CD14-positive monocyte (primary cell): ENCODE data around the gene ALKBH8. TPM values are rescaled to one million over a fixed set of nuclear protein-coding genes. Genes with fewer than 3 reads are reported as not detected.
A peak's percentile ranks its signal among the peaks of the same experiment; 100 is the strongest.

ENCODE experiments used
- DNase-seq, 3 donors: peaks; one replicate each; pipeline ENCODE4 v3.0.0-alpha.2; 2011 to 2022
- H2AFZ ChIP-seq: 2 replicates; pipeline ENCODE4 v1.6.0; 2012; ENCODE audit warnings: mild to moderate bottlenecking, low read depth, low read length, inconsistent platforms; ENCODE audit not compliant: insufficient read depth, poor library complexity, severe bottlenecking
- H3K27ac ChIP-seq, 2 donors: 1 replicate in 1 of 2; 2 replicates in 1 of 2; pipeline ENCODE4 v1.5.1; 2012 to 2013; ENCODE audit warnings: low read length in 2 of 2, control low read depth in 1 of 2, inconsistent platforms in 1 of 2, low read depth in 1 of 2, mild to moderate bottlenecking in 1 of 2
- H3K27me3 ChIP-seq, 2 donors: one replicate each; pipeline versions ENCODE4 v1.6.0 to v1.6.1; 2011 to 2013; ENCODE audit warnings: low read length in 2 of 2; ENCODE audit not compliant: control insufficient read depth in 2 of 2, insufficient read depth in 2 of 2
- H3K36me3 ChIP-seq, 2 donors: replicated peaks in 1 of 2; 1 replicate in 1 of 2; 2 replicates in 1 of 2; pipeline versions ENCODE4 v1.5.1 to v1.6.1; 2012 to 2013; ENCODE audit warnings: low read length in 2 of 2, control low read depth in 1 of 2, inconsistent platforms in 1 of 2, mild to moderate bottlenecking in 1 of 2; ENCODE audit not compliant: insufficient read depth in 2 of 2, control insufficient read depth in 1 of 2
- H3K4me1 ChIP-seq, 2 donors: 1 replicate in 1 of 2; 2 replicates in 1 of 2; pipeline versions ENCODE4 v1.5.1 to v1.6.1; 2012 to 2013; ENCODE audit warnings: low read length in 2 of 2, control low read depth in 1 of 2, inconsistent platforms in 1 of 2, mild to moderate bottlenecking in 1 of 2, moderate library complexity in 1 of 2; ENCODE audit not compliant: insufficient read depth in 2 of 2, control insufficient read depth in 1 of 2
- H3K4me2 ChIP-seq: replicated peaks from 2 replicates; pipeline ENCODE3; 2012; ENCODE audit warnings: low read length, moderate library complexity, mild to moderate bottlenecking; ENCODE audit not compliant: poor library complexity, severe bottlenecking; ENCODE audit errors: extremely low read depth
- H3K4me3 ChIP-seq, 3 experiments: fragments of 200-600 bp in 1 of 3; sonication (generic) in 1 of 3; replicated peaks in 1 of 3; 1 replicate in 2 of 3; 2 replicates in 1 of 3; pipeline ENCODE4 v1.5.1; 2011 to 2013; ENCODE audit warnings: low read length in 3 of 3, mild to moderate bottlenecking in 3 of 3, control low read depth in 2 of 3, low read depth in 2 of 3, inconsistent platforms in 1 of 3, moderate library complexity in 1 of 3
- H3K79me2 ChIP-seq: 2 replicates; pipeline ENCODE4 v1.6.0; 2012; ENCODE audit warnings: mild to moderate bottlenecking, control low read depth, inconsistent platforms, low read length, moderate library complexity; ENCODE audit not compliant: insufficient read depth
- H3K9ac ChIP-seq: 2 replicates; pipeline ENCODE4 v1.6.0; 2017; ENCODE audit warnings: low read length, mild to moderate bottlenecking; ENCODE audit not compliant: insufficient read depth, poor library complexity, severe bottlenecking
- H3K9me3 ChIP-seq, 2 donors: replicated peaks in 1 of 2; 1 replicate in 1 of 2; 2 replicates in 1 of 2; pipeline versions ENCODE4 v1.5.1 to v1.6.1; 2012 to 2013; ENCODE audit warnings: low read length in 2 of 2, control low read depth in 1 of 2; ENCODE audit not compliant: control insufficient read depth in 1 of 2, insufficient read depth in 1 of 2
- H4K20me1 ChIP-seq: 2 replicates; pipeline ENCODE4 v1.6.0; 2012; ENCODE audit warnings: mild to moderate bottlenecking, low read length, control low read depth, moderate library complexity; ENCODE audit not compliant: insufficient read depth
- H3K27ac Mint-ChIP-seq, 7 donors: one replicate each; pipeline ENCODE4 v1.8.0; 2020; ENCODE audit warnings: mild to moderate bottlenecking in 7 of 7, mixed read lengths in 7 of 7, moderate library complexity in 6 of 7, inconsistent platforms in 2 of 7
- H3K27me3 Mint-ChIP-seq, 3 donors: one replicate each; pipeline ENCODE4 v1.8.0; 2021 to 2022; ENCODE audit warnings: low read depth in 3 of 3, mild to moderate bottlenecking in 3 of 3, mixed read lengths in 3 of 3, moderate library complexity in 3 of 3, inconsistent platforms in 1 of 3
- H3K36me3 Mint-ChIP-seq, 2 donors: one replicate each; pipeline ENCODE4 v1.8.0; 2020; ENCODE audit warnings: mixed read lengths in 2 of 2, inconsistent platforms in 1 of 2, mild to moderate bottlenecking in 1 of 2
- H3K4me1 Mint-ChIP-seq: one replicate; pipeline ENCODE4 v1.8.0; 2020; ENCODE audit warnings: mild to moderate bottlenecking, mixed read lengths
- H3K4me3 Mint-ChIP-seq, 2 donors: one replicate each; pipeline ENCODE4 v1.8.0; 2020; ENCODE audit warnings: mild to moderate bottlenecking in 2 of 2, mixed read lengths in 2 of 2, moderate library complexity in 1 of 2
- H3K9me3 Mint-ChIP-seq, 7 donors: one replicate each; pipeline ENCODE4 v1.8.0; 2020 to 2022; ENCODE audit warnings: mixed read lengths in 7 of 7, mild to moderate bottlenecking in 6 of 7, moderate library complexity in 6 of 7, inconsistent platforms in 2 of 7
- CTCF ChIP-seq: fragments of 200-600 bp; IDR thresholded peaks from one replicate; pipeline ENCODE4 v1.8.0; 2022; ENCODE audit warnings: antibody characterized with exemption, mild to moderate bottlenecking
- WGBS: methylation state at CpG from one replicate; pipeline ENCODE4 v1.1.5; 2013; ENCODE audit warnings: missing lambda C conversion rate; ENCODE audit not compliant: insufficient coverage; 5-methylcytosine and 5-hydroxymethylcytosine counted together
- intact Hi-C, 2 donors: fragments of 100-400 bp; cut with micrococcal nuclease; formaldehyde crosslinking; loops; one replicate each; pipeline versions ENCODE4 v1.15.0 to v1.15.1; 2023
- polyA plus RNA-seq, 3 donors: library from polyadenylated mRNA; depleted of rRNA in 1 of 3; unstranded in 2 of 3; stranded (reverse) in 1 of 3; fragments of 300-500 nt in 2 of 3; fragments of >200 nt in 1 of 3; fragmentation: Illumina TruSeq in 2 of 3; gene quantifications; 1 replicate in 2 of 3; 2 replicates in 1 of 3; pipeline ENCODE4 v1.2.3, GENCODE V29; 2012 to 2021

ALKBH8 gene
- polyA plus RNA-seq, 3 donors: 0.83 to 2.6 (median 1.8) TPM

GRCh38 chr11:107508201-107508857, 57.2 kb downstream of the ALKBH8 start:
- no peaks in the 10 kb centered on the region for H3K9me3 ChIP-seq
- Mint-ChIP-seq H3K27ac (no peak overlapping the region), H3K9me3 (peaks cover 0 to 3% (median 0%) of the 10 kb centered on the region in 7 donors), H3K4me1 (no peaks in the 10 kb centered on the region), H3K27me3 (no peaks in the 10 kb centered on the region), H3K4me3 (no peak overlapping the region), H3K36me3 (peaks cover 36 to 40% of the 10 kb centered on the region in 2 donors)
- H2AFZ ChIP-seq: no peak overlapping the region
- H3K4me1 ChIP-seq: no peaks in the 10 kb centered on the region
- H3K36me3 ChIP-seq: peaks cover 26 to 39% of the 10 kb centered on the region in 2 donors
- no peak overlapping the region for H3K4me3 ChIP-seq
- H3K9ac ChIP-seq: no peak overlapping the region
- H3K4me2 ChIP-seq: no peak overlapping the region
- no peaks in the 10 kb centered on the region for H3K79me2 ChIP-seq
- no peak for DNase-seq
- no peaks in the 10 kb centered on the region for H3K27me3 ChIP-seq
- no peak for TF ChIP-seq CTCF
- intact Hi-C loops: no loop called here
- no CpG with 5 or more reads among the region's 6 CpGs for WGBS
- no peaks in the 10 kb centered on the region for H4K20me1 ChIP-seq
- H3K27ac ChIP-seq: no peak overlapping the region

GRCh38 chr11:107505647-107506225, 59.8 kb downstream of the ALKBH8 start:
- no peaks in the 10 kb centered on the region for H3K27me3 Mint-ChIP-seq
- no peak overlapping the region for H3K4me3 ChIP-seq
- no peak for TF ChIP-seq CTCF
- intact Hi-C loops: no loop called here
- H3K9me3 Mint-ChIP-seq: peaks cover 0 to 12% (median 5%) of the 10 kb centered on the region in 7 donors
- no peak overlapping the region for H2AFZ ChIP-seq
- H4K20me1 ChIP-seq: no peaks in the 10 kb centered on the region
- no peak overlapping the region for H3K4me3 Mint-ChIP-seq
- H3K36me3 ChIP-seq: peaks cover 38 to 51% of the 10 kb centered on the region in 2 donors
- H3K79me2 ChIP-seq: no peaks in the 10 kb centered on the region
- H3K36me3 Mint-ChIP-seq: peaks cover 45 to 51% of the 10 kb centered on the region in 2 donors
- no peaks in the 10 kb centered on the region for H3K4me1 ChIP-seq
- no peak overlapping the region for H3K27ac ChIP-seq
- no peak overlapping the region for H3K4me2 ChIP-seq
- H3K27ac Mint-ChIP-seq: peak overlapping the region in 2 of 7 donors; percentile 16 to 45
- H3K9ac ChIP-seq: no peak overlapping the region
- no peaks in the 10 kb centered on the region for H3K27me3 ChIP-seq
- peaks cover 5 to 7% of the 10 kb centered on the region in 2 donors for H3K9me3 ChIP-seq
- no peak for DNase-seq
- no peaks in the 10 kb centered on the region for H3K4me1 Mint-ChIP-seq
